Cortex of kidney (tissue), 1 donor: ENCODE data around the gene MXD4.

ENCODE experiments used
- DNase-seq: peaks from one replicate; lab custom pipeline; 2025; lab: John Stamatoyannopoulos, UW

MXD4 gene, protein sequence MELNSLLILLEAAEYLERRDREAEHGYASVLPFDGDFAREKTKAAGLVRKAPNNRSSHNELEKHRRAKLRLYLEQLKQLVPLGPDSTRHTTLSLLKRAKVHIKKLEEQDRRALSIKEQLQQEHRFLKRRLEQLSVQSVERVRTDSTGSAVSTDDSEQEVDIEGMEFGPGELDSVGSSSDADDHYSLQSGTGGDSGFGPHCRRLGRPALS

DNA sequence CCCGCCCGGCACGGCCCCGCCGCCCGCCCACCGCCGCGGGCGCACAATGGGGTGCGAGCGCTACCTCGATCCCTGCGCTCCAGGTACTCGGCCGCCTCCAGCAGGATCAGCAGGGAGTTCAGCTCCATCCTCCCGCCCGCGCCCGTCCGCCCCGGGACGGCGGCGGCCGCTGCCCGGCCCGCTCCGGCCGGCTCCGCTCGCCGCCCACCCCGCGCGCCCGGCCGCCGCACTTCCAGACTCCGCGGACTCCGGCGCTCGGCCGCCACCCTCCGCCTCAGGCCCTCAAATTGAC lies at the start of gene MXD4:
Gene MXD4, minus strand, starts transcription at position 257 of the 292 bp plus-strand sequence. Its CDS starts 129 bp downstream, at position 128.
- no peak for DNase-seq

DNA sequence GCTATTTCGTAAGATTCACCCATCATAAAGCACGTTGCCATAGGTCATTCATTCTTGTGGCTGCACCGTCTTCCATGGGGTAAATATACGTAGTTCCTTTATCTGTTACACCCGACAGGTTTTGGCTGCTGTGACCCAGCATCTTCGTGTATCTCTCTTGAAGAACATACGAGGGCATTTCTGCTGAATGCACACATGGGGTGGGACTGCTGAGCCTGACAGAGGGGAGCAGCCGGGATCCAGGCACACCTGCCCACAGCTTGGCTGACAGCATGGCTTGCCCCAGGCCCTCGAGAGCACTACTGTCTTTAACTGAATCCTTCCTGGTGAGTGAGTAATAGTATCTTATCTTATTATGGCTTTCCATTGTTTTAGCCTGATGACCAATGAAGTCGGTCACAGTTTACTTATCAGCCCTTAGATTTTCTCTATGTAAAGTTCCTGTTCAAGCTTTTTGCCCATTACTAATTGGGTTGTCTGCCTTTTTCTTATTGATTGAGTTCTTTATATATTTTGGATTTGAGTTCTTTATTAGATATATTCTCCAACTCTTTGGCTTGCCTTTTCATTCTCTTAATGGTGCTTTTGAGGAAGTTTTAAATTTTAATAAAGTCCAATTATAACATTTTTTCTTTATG lies 45.0 kb upstream of the MXD4 start:
- no peak for DNase-seq

DNA sequence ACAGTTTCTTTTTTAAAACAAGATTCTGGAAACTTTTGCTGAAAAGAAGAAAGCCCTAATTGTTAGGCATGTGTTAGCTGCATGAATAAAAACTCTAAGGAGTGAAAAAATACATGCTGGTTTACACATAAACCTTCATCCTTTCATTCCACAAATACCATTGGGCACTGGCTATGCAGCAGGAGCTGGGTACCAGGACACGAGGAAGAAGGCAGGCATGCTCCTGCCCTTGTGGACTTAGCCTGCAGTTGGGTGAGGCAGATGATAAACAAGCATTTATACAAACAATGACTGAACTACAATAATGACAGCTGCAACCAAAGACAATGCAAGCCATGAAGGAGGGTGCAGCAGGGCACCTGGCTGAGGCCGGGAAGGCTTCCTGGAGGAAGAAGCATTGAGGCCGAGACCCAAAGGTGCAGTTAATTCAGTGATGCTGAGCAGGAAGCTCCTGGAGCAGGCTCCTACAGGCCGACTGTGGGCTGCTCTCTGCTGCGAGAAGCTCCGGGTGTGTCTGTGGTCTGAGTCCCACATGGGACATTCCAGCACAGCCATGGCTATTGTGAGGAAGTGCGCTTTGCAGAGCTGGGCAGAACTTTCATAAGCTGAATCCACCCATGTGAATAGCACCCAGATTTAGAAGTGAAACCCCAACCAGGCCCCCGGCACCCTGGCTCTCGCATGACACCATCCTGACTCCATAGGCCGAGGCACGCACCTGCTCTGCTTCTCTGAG lies 44.0 kb upstream of the MXD4 start:
- DNase-seq = no peak

DNA sequence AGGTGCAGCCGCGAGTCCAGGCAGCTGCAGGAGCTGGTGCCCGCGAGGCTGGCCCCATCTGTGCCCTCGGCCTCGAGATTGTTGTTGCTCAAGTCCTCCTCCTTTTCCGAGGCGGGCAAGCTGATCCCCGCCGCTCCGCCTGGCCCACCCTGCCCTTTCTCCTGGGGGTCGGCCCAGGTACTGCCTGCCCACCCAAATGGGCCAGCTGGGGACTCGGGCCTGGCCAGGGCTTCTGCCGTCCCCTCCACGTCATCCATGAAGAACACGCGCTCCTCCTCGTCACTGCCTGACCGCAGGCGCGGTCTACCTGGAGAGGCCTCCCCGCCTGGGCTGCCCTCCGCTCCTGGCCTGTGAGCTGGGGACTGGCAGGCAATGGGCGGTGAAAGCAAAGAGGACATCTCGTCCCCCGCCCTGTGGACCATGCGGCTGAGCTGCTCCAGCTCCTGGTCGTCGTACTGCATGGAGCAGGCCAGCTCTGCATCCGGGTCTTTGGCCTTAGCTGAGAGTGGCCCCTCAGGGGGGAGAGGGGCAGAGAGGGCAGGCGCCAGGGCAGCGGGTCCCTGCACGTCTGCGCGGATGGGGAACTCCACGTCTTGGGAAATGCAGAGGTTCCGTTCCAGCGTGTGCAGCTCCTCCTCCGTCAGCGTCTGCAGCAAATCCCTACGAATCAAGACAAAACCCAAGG lies 43.1 kb upstream of the MXD4 start:
- no peak for DNase-seq

DNA sequence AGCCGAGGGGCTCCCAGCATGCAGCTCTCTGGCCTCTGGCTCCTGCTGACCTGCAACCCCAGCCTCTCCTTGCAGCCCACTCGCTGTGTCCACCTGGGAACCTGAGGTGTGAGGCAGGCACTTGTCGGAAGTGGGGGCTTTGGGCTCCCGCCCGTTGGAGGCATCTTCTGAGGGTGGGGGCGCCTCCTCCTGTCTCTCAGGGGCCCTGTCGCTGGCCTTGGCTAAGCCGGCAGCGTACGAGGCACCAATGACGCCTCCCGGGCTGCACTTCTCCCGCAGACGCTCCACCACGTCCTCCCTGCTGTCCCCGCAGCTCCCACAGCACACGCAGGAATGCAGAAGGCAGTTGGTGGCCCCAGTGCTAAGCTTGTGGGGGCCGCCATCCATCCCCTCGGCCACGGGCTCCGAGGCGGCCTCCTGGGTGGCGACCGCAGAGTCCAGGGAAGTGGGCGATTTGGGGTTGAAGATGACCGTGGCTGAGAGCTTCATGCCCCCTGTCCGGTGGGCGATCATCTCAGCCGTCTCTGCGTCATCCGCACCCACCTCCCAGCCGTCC lies 42.5 kb upstream of the MXD4 start:
- DNase-seq = no peak

DNA sequence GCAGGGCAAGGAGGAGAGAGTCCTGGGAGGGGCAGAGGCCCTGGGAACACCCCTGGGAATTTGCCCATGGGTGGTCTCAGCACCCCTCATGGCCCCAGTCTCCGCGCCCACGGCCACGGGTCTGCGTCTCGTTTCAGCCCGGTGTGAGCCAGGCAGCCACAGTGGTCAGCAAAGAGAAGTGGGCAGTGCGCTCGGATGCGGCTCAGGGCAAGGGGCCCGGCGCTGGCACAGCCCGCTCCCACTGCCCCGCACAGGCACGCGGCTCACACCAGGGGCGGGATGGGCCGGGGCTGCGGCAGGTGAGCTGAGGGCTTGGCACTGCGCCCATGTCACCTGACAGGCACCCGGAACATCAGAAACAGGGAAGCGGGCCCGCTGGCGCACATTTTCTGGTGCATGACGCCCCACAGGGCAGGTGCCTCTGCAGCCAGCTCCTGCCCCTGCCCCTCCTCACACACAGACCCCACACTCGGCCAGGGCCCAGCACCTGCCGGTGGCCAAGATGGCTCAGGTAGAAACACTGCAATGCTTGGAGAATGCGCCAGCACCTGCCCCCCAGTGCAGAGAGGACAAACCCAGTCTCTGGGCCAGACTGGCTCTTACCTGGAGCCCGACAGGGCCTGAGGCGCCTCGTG lies 41.9 kb upstream of the MXD4 start:
- DNase-seq = no peak

DNA sequence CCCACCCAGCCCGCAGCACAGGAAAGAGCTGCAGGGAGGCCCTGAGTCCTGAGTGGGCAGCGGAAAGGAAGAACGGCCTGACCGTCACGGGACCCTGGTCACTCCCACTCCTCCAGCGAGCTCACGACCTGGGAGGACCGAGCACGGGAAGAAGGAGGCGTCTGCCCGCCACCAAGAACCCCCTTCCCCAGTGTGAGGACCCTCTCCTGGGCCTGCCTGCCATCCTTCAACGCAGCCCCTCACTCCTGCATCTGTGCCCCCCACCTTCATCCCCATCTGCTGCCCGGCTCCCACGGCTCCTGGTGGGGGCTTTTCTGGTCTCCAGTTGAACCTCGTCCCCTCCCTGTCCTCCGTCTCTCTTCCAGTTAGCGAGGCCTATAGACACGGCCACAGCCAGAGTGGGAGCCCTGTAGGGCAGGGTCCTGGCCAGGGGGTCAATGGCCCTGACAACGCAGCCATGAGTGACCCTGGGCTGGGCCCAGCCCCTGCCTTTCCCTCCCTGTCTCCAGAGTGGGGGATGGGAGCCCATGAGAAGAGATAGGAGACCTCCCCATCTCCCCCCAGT lies 41.3 kb upstream of the MXD4 start:
- no peak for DNase-seq

DNA sequence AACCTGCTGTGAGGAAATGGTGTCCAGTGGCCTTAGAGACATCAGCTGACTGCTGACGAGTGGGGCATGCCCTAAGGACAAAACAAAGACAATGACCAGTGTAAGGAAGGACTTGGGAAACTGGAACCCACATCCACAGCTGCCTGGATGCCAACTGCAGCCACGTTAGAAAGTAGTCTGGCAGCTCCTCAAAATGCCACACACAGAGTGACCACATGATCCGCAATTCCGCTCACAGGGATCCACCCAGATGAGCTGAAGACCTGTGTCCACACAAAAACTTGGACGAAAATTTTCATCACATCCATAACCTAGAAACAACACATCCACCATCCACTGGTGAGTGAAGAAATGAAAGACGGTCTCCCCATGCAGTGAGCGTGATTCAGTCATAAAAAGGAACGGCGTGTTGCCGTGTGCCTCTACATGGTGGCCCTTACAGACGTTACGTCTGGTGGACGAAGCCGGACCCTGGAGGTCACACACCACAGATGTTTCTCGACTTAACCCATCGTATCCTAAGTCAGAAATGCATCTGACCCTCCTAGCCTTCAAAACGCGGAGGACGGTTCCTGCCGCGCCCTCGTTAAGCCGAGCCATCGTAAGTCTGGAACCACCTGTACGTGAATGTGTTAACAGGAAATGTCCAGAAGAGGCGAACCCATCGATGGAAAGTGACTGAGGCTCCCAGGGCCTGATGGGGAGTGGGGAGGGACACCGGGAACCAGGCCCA lies 40.6 kb upstream of the MXD4 start:
- no peak for DNase-seq

DNA sequence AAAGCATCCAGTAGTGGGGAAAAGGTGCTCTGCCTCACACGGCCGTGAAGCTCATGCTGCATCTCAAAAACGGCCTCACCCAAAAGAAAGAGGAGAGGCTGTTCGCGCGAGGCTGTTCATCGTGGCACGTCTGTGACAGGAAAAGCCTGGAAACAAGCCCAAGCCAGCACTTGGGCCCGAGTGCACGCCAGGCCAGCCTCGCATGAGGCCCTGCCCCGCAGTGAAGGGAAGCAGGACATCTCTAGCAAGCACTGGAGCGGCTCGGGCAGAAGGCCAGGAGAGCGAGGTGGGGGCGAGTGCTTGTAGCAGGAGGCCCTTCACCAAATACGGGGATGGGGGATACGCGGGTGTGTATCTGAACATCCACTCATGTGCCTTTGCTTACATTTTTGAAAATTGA lies 39.9 kb upstream of the MXD4 start:
- no peak for DNase-seq

DNA sequence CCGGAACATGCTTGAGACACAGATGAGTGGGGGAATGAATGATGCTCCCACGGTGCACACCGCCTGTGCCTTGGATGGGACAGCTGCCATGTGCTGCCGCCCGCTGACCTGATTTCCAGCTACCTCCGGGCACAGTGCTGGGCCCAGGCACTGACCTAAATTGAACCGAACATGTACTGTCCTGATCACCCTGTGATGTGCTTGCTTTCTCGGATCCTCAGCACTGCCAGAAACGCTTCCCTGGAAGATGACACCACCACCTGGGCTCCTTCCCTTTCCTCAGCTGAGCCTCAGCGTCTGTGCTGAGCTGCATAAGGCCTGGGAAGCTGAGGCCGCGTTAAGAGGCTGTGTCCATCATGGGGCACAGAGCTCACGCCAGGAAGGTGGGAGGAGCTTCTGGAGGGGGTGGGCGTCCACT lies 39.3 kb upstream of the MXD4 start:
- DNase-seq = no peak

DNA sequence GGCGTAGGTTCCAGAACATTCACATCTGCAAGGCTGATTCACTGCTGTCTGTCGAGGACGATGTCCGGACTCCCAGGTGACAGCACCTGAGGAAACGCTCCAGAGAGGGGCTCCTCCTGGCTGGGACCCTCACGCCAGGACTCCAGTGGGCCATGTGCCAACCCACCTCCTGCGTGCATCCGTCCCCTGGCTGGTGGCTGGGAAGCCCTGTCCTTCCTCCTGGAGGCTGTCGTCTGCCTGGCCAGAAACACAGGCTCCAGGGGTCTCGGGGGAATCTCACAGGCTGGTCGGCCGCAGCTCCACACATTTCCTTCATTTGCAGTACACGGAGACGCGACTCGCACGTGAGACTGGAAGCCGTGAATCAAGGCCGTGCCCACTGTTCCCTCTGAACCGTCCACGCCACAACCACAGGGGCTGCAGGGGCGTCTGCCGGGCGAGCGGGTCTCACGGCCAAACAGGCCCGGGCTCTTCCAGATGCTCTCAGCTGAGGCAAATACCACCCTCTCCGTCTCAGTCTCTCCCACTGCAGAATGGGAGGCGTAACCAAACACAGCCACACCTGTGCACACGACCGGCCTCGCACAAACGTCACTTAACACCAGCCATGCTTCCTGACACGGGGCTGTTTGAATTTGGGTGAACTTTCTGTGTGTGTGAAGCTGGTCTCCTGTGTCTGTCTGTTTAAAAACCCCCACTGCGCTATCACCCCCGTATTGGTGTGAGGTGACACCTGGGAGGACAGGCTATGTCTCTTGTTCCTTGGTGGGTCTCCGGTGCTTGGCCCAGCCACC lies 38.7 kb upstream of the MXD4 start:
- no peak for DNase-seq

DNA sequence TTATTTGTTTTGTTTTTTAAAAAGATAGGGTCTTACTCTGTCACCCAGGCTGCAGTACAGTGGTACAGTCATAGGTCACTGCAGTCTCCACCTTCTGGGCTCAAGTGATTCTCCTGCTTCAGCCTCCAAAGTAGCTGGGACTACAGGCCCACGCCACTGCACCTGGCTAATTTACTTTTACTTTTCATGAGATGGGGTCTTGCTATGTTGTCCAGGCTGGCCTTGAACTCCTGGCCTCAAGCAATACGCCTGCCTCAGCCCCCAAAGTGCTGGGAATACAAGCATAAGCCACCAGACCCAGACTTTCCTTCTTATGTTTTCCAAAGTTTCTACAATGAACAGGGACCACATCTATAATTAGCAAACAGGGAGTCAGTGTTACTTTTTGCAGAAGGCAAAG lies 37.9 kb upstream of the MXD4 start:
- DNase-seq = no peak

DNA sequence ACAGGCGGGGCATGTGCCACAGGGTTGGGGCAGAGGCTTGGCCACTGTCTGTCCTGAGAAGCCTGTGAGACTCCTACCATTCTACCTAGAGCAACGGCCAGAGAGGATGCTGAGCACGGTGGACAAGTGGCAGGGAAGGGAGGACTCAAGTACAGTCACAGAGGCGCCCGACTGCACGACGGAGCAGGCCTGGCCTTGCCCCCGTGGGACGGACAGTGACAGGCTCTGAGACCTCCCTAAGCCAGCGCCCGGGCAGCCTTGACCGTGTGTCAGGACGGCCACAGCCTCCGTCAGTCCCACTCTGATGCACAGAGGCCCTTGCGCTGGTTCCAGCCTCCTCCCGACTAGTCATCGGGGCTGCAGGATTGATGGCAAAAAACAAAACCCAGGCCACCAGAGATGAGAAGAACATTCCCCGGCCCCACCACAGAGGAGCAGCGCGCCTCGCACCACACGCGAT lies 36.7 kb upstream of the MXD4 start:
- DNase-seq = no peak

DNA sequence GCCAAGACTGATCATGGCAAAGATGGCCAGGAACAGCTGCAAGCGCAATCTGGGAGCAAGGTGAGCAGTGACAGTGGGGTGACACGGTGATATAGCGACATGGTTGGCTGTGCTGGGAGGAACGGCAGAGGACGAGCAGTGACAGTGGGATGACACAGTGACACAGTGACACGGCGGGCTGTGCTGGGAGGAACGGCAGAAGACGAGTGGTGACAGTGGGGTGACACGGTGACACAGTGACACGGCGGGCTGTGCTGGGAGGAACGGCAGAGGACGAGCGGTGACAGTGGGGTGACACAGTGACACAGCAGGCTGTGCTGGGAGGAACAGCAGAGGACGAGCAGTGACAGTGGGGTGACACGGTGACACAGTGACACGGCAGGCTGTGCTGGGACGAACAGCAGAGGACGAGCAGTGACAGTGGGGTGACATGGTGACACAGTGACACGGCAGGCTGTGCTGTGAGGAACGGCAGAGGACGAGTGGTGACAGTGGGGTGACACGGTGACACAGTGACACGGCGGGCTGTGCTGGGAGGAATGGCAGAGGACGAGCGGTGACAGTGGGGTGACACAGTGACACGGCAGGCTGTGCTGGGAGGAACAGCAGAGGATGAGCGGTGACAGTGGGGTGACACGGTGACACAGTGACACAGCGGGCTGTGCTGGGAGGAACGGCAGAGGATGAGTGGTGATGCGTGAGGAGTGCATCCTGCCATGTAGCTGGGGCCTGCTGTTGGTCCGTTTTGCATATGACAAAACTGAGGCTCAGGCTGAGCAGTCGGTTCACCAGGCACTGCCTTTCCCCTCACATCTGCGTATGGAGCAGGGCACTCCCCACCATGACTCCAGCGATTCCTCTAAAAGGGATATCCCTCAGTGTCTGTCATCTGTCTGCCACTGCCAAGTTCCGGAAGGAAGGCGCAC lies 36.0 kb upstream of the MXD4 start:
- no peak for DNase-seq

DNA sequence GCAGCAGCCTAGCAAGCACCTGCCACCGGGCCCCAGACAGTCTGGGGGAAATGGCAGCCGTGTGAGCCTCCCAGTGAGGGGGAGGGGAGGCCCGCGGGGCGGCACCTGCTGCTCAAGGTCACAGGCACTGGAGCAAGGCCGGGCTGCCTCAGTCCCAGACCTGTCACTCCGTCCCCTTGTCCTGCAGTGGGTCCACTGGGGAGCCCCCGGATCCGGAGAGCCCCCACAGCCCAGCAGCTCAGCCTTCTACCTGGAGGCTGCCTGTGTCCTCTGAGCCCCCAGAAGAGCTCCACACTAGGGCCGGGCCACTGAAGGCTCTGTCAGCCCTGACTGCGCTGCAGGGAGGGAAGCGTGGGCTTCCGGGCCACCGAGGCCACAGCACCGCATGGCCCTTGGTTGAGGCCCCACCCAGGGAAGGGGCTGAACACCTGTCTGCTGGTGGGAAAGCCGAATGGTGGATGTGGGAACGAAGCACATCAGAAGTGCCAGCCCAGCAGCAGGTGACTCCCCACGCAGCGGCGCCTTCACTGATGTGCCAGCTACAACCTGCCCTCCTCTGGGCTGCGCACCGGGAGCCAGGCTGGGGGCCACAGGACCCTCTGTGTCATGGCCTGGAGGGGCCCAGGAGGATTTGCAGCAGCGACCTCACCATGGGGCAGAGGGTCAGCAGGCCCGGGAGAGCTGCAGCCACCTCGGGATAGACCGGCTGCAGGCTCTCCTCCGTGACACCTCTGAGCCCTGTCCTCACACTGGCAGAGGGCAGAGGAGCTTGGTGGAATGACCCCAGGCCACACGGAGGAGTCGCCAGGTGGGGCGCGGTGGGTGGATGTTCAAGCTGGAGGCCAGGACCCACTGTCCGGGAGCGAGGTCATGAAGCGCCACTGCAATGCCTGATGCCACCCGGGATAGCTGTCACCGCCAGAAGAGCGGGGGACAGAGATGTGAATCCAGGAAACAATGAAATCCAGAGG lies 35.0 kb upstream of the MXD4 start:
- no peak for DNase-seq

DNA sequence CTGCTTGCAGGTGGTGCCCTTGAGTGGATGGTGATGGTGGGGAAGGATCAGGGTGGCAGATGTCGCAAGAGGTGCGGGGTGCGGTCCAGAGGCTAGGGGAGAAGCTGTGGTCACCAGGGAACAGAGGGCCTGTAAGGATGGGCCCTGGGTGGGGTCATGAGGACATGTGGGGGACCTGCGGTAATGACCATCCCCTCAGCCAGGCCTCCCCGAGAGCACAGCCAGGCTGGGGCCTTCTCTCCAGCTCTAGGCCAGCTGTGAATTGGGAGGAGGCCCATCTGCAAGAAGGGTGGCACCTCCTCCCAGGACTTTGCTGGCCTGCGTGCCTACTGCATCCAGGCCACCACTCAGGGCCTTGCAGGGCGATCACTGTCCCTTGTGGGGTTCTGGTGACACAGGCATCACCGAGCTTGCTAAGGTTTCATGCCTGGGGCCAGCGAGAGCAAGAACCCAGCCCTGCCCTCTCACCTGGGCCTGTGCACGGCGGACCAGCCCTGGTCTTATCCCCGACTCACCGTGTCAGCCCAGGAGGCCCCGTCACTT lies 34.1 kb upstream of the MXD4 start:
- DNase-seq = no peak

DNA sequence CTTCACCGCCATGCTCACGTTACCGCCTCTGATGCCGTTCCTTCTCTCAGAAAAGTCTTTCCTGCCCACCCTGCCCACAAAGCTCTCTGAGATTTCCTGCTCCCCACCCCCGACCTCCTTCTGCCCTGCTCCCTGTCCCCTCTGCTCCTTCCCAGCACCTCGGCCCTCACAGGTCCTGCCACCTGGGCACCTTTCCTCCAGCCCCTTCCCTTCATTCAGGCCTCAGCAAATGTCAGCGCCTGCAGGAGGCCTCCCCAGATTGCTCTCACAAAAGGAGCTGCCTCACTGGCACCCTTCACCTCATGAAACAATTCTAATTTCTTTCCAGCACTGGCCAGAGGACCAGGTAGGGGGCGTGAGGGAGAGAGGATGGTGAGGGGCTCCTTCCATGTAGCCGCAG lies 33.6 kb upstream of the MXD4 start:
- DNase-seq = no peak

DNA sequence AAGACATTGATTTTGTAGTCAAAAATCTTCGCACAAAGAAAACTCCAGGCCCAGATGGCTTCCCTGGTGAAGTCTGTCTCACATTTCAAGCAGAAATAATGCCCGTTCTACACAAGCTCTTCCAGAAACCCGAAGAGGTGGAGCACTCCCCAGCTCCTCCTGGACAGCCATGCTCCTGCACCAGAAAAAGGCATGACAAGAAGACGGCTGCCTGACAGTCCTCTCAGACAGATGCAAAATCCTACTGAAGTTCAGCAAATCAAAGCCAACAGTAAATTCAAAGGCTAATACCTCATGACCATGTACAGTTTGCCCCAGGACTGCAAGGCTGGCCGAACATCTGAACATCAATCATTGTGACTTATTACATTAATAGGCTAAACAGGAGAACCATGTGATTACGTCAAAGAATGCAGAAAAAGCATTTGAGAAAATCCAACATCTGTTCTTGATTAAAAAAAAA lies 30.8 kb upstream of the MXD4 start:
- no peak for DNase-seq
